HK-2 (cell line): ENCODE results near the gene POTEM.
"Not testable (repeated sequence)": the region's sequence is repeated elsewhere in the genome, so short reads cannot be mapped to it uniquely, and the experiment has no call there.

Experiments used
- DNase-seq: peaks from one replicate; pipeline ENCODE4 v3.0.0-alpha.2; 2018; ENCODE audit not compliant: unreplicated experiment

The POTEM gene

DNA sequence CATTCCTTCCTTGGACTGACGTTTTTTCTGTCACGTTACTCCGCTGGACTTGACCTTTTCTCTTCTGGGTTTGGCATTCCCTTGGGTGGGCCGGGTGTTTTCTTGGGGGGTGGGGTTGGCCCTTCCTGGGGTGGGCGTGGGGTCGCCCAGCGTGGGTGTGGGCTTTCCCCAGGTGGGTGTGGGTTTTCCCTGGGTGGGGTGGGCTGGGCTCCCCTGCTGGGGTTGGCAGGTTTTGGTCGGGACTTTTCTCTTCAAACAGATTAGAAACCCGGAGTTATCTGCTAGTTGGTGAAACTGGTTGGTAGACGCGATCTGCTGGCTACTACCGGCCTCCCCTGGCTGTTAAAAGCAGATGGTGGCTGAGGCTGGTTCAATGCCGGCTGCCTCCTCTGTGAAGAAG lies at the start of gene POTEM:
Gene POTEM (plus strand): TSS at position 301 of the 400 bp plus-strand sequence. CDS start 52 bp downstream, at position 353.
- not testable (repeated sequence) for DNase-seq

DNA sequence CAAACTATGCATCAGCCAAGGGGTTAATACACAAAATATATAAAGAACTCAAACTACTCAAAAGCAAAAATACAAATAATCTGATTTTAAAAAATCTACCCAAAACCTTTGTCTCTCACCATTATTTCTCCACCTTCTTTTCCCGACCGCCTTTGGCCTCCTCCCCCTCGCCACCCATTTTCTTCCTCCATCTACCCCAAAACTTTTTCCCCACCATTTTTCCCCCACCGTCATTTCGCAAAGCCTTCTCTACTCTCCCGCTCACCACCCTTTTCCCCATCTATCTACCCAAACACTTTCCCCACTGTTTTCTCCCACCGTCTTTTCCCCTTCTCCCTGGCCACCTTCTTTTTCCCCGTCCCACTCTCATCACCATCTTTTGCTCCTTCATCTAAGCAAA lies 48.9 kb upstream of the POTEM start:
- DNase-seq = not testable (repeated sequence)

DNA sequence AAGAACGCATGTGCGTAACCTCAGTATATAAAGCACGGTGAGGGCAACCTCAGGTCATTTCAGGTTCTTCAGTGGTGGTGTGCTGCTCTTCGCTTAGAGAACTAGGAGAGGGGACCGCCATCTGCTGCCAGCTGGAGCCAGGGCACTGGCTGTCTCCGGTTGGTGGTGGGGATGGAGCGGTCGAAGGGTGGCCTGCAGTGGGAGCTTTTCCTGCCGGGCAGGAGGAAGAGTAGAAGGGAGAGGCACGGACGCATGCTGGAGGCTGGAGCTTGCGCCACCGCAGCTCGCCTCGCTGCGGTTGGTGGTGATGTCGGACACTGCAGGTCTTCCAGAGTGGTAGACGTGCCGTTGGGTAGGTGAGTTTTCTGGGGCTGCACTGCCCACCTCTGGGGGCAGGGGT lies 47.2 kb upstream of the POTEM start:
- not testable (repeated sequence) for DNase-seq

- DNase-seq = not testable (repeated sequence)
These were observed 46.1 kb upstream of the POTEM start for GRCh38 chr14:18921055-18921701.

DNA sequence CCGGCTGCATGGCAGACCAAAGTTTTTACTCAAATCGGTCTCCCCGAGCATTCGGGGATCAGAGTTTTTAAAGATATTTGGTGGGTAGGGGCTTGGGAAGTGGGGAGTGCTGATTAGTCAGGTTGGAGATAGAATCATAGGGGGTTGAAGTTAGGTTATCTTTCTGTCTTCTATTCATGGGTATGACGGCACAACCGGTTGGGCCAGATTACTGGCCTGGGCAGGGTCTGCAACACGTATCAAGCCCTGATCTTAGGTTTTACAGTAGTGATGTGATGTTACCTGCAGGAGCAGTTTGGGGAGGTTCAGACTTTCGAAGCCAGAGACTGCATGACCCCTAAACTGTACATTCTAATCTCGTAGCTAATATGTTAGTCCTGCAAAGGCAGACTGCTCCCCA lies 30.4 kb upstream of the POTEM start:
- not testable (repeated sequence) for DNase-seq

DNA sequence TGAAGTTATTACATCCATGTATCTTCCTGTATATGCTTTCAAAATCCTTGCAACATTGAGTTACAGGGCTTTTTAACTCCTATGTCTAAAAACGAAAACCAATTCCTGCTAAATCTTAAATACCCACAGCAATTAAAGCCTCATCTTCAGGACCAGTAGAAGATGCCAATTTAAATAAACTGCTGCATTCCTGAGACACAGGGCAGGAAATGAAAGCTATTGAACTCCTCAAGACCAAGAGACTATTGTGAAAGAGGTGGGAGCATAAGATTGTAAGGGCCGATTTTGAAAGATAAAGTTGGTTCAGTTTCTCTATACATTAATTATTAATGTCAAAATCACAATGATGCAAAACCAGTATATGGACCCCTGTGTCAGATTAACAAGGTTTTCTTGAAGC lies 28.5 kb upstream of the POTEM start:
- not testable (repeated sequence) for DNase-seq

- not testable (repeated sequence) for DNase-seq
These were observed 17.3 kb upstream of the POTEM start for GRCh38 chr14:18949939-18950338.

DNA sequence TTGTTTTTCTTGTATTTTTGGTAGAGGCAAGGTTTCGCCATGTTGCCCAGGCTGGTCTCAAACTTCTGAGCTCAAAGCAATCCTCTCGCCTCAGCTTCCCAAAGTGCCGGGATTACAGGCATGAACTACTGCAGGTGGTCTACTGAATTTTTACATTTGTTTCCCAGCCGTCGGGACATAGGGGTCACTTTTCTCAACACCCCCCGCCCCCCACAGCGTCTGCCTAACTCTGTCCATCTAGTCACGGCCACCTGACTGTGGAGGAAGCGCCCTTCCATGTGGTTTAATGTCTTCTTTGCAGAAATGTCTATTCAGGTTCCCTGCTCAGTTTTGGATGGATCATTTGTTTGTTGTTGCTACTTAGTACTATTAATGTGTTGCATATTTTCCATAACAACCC lies 14.1 kb upstream of the POTEM start:
- not testable (repeated sequence) for DNase-seq

DNA sequence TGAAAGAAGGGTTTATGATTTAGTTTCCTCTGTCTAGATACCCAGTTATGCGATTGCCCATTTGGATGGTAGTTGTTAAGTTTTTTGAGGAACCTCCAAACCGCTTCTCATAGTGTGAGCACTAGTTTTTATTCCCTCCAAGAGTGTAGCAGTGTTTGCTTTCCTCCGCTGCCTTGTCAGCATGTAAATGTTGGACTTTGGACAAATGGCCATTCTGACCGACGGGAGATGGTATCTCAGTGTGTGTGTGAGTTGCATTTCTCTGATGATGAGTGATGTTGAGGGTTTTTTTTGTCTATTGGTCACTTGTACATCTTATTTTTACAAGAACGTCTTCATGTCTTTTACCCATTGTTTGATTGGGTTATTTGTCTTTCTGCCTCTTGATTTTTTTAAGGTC lies 11.4 kb upstream of the POTEM start:
- DNase-seq = not testable (repeated sequence)

DNA sequence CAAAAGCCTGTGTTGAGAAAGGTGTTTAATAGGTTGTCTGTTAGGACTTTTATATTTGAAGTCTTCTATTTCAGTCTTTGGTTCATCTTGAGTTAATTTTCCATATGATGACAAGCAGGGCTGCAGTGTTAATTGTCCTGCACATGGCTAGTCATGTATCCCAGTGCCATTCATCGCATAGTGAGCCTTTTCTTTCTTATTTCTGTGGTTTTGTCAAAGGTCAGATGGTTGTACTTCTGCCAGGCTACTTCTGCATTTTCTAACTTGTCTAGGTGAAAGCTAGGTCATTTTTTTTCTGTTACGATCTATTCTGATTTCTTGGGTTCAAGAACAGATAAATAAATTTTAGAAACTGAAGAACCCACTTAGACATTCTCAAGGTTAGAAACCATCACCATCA lies 5.7 kb upstream of the POTEM start:
- not testable (repeated sequence) for DNase-seq

DNA sequence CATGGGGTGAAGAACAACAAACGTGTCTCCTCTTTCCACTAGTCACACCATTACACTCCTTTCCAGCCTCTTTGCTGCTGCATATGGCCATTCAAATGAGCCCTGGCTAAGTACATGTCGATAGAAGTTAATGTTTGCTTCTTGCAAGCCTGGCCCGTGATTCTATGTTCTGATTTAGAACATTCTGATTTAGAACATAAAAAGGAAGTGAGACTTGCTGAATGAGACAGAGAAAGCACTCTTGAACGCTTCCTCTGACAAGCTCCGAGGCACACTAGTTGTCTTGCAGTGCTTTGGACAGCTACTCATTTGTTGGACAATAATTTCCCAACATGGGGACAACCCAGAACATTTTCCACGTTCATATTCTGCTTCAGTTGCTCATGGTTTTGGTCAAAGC lies 5.1 kb upstream of the POTEM start:
- DNase-seq = not testable (repeated sequence)

DNA sequence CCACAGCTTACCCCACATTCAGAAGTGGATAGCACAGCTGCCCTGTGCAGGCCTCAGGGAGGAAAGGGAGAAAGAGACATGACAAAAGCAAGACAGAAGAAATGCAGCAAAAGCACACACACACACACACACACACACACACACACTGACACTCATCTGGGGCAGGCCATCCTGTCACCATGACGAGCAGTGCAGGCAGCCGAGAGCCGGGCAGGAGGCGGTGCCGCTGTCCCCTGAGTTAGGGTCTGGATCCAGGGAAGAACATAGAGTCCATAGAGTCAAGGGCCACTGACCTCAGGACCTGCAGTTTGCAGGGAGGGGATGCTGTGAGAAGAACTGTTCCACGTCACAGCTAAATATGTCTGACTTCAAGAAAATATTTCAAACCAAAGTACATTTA lies 4.0 kb upstream of the POTEM start:
- not testable (repeated sequence) for DNase-seq

- not testable (repeated sequence) for DNase-seq
These were observed 2.4 kb upstream of the POTEM start for GRCh38 chr14:18964878-18965277.

DNA sequence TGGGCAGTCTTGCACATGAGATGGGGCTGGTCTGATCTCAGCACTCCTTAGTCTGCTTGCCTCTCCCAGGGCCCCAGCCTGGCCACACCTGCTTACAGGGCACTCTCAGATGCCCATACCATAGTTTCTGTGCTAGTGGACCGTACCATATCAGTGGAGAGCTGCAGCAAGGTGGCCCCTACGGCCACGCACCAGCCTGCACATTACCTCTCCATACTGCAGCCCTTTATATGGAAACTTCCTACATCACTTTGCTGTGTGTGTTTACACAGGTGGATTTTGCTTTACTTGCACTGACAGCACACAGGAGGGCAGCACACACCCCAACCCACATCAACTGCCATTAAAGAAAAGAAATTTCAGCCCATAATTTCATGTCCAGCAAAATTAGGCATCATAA lies 35.3 kb downstream of the POTEM start:
- DNase-seq = not testable (repeated sequence)

DNA sequence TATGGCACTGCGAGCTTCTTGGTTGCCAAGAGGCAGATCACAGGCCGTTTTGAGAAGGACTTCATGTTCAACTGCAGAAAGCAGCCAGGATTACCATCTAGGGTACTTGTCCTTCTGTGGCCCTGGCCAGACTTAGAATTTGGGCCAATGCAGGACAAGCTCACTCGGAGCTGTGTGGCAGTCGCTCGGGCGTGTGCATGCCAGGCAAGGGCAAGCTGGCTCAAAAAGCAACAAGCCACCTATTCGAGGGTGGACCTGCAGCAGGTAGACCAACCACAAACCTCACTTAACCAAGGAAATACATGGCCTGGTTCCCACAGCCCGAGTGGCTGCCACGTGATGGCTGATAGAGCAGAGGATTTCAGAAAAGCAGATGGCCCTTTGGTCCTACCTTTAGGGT lies 39.3 kb downstream of the POTEM start:
- DNase-seq = not testable (repeated sequence)

GRCh38 chr14:19007678-19008077 lies 40.4 kb downstream of the POTEM start:
- not testable (repeated sequence) for DNase-seq

GRCh38 chr14:19011029-19011428 lies 43.8 kb downstream of the POTEM start:
- DNase-seq = not testable (repeated sequence)

GRCh38 chr14:19011703-19012102 lies 44.5 kb downstream of the POTEM start:
- DNase-seq = not testable (repeated sequence)

GRCh38 chr14:19015185-19015584 lies 48.0 kb downstream of the POTEM start:
- DNase-seq = not testable (repeated sequence)

DNA sequence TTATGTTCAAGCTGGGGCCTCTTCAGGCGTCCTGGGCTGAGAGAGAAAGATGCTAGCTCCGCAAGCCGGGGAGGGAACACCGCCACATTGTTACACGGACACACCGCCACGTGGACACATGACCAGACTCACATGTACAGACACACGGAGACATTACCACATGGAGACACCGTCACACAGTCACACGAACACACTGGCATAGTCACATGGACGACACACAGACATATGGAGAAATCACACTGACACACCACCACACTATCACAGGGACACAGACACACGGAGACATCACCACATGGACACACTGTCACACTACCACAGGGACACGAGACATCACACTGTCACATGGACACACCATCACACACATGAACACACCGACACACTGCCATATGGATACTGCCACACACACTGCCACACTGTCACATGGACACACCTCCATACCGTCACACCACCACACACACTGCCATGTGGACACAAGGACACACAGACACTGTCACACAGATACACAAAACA lies 57.9 kb downstream of the POTEM start:
- DNase-seq = not testable (repeated sequence)

- DNase-seq = not testable (repeated sequence)
These were observed 59.6 kb downstream of the POTEM start for GRCh38 chr14:19026649-19027351.

GRCh38 chr14:19027895-19028294 lies 60.7 kb downstream of the POTEM start:
- not testable (repeated sequence) for DNase-seq

- not testable (repeated sequence) for DNase-seq
These were observed 69.7 kb downstream of the POTEM start for GRCh38 chr14:19036811-19037382.
